ENCODE results near the gene AGBL1. TPM values are rescaled to one million over a fixed set of nuclear protein-coding genes. Genes with fewer than 3 reads are reported as not detected.

The AGBL1 gene
- total RNA-seq, 1 donor from 2014 or later: not detected

GRCh38 chr15:86060674-86061073, 19.0 kb upstream of the AGBL1 start:
- no peaks in the 10 kb centered on the region for H3K4me1 Mint-ChIP-seq (ENCODE audit: low read depth, unreplicated experiment)
- FAIRE-seq: no peak
- Histone ChIP-seq H2AFZ (ENCODE audit: low read depth, low read length) (no peak overlapping the region), H3K9ac (ENCODE audit: low read length) (no peak overlapping the region), H3K79me2 (ENCODE audit: insufficient read depth, low read length) (no peaks in the 10 kb centered on the region), H3K4me1 (ENCODE audit: insufficient read depth, low read length) (no peaks in the 10 kb centered on the region), H4K20me1 (ENCODE audit: insufficient read depth, low read length) (no peaks in the 10 kb centered on the region), H3K27ac (ENCODE audit: low read depth, low read length) (no peak overlapping the region), H3K4me2 (ENCODE audit: low read length) (no peak overlapping the region), H3K27me3 (ENCODE audit: insufficient read depth, low read length) (peaks cover 10% of the 10 kb centered on the region), H3K4me3 (ENCODE audit: insufficient read depth, low read depth, low read length) (no peak overlapping the region), H3K36me3 (ENCODE audit: insufficient read depth, low read length) (no peaks in the 10 kb centered on the region), H3K9me3 (ENCODE audit: insufficient read depth, low read depth, low read length) (no peaks in the 10 kb centered on the region)
- H3K4me3 Mint-ChIP-seq (ENCODE audit: unreplicated experiment): no peak overlapping the region
- peaks cover 2% of the 10 kb centered on the region for H3K36me3 Mint-ChIP-seq (ENCODE audit: low read depth, unreplicated experiment)
- peaks cover 3% of the 10 kb centered on the region for H3K9me3 Mint-ChIP-seq (ENCODE audit: unreplicated experiment)
- no peak for TF ChIP-seq EZH2 (IDR thresholded peaks at IDR 0.05; ENCODE audit: insufficient read depth, low read length)
- no peak for TF ChIP-seq CTCF (IDR thresholded peaks at IDR 0.05; ENCODE audit: insufficient read depth, low read depth, low read length)
- peaks cover 12% of the 10 kb centered on the region for H3K27me3 Mint-ChIP-seq (ENCODE audit: low read depth, unreplicated experiment)
- no peak for DNase-seq (ENCODE audit: low read depth)
- no peak overlapping the region for H3K27ac Mint-ChIP-seq (ENCODE audit: unreplicated experiment)

GRCh38 chr15:86061581-86061980, 18.1 kb upstream of the AGBL1 start:
- no peak overlapping the region for H3K4me3 Mint-ChIP-seq (ENCODE audit: unreplicated experiment)
- no peak overlapping the region for H2AFZ ChIP-seq (ENCODE audit: low read depth, low read length)

More at GRCh38 chr15:86061581-86061980, 18.1 kb upstream of the AGBL1 start:
- H3K27me3 Mint-ChIP-seq (ENCODE audit: low read depth, unreplicated experiment): peaks cover 8% of the 10 kb centered on the region
- Histone ChIP-seq H3K4me3 (ENCODE audit: insufficient read depth, low read depth, low read length) (no peak overlapping the region), H3K36me3 (ENCODE audit: insufficient read depth, low read length) (no peaks in the 10 kb centered on the region), H3K79me2 (ENCODE audit: insufficient read depth, low read length) (no peaks in the 10 kb centered on the region), H3K27me3 (ENCODE audit: insufficient read depth, low read length) (peaks cover 10% of the 10 kb centered on the region), H4K20me1 (ENCODE audit: insufficient read depth, low read length) (no peaks in the 10 kb centered on the region), H3K4me1 (ENCODE audit: insufficient read depth, low read length) (no peaks in the 10 kb centered on the region), H3K4me2 (ENCODE audit: low read length) (no peak overlapping the region), H3K27ac (ENCODE audit: low read depth, low read length) (no peak overlapping the region), H3K9ac (ENCODE audit: low read length) (no peak overlapping the region), H3K9me3 (ENCODE audit: insufficient read depth, low read depth, low read length) (no peaks in the 10 kb centered on the region)
- peaks cover under 1% of the 10 kb centered on the region for H3K36me3 Mint-ChIP-seq (ENCODE audit: low read depth, unreplicated experiment)
- TF ChIP-seq CTCF (IDR thresholded peaks at IDR 0.05; ENCODE audit: insufficient read depth, low read depth, low read length): no peak
- no peak for TF ChIP-seq EZH2 (IDR thresholded peaks at IDR 0.05; ENCODE audit: insufficient read depth, low read length)
- peaks cover 3% of the 10 kb centered on the region for H3K9me3 Mint-ChIP-seq (ENCODE audit: unreplicated experiment)
- no peaks in the 10 kb centered on the region for H3K4me1 Mint-ChIP-seq (ENCODE audit: low read depth, unreplicated experiment)
- no peak overlapping the region for H3K27ac Mint-ChIP-seq (ENCODE audit: unreplicated experiment)
- FAIRE-seq (no peak), DNase-seq (ENCODE audit: low read depth) (no peak)
